VCaP (cell line): ENCODE data around the gene ZNF587B.
"Not testable (repeated sequence)": the region's sequence is repeated elsewhere in the genome, so short reads cannot be mapped to it uniquely, and the experiment has no call there.

Experiments used
- H3K27ac ChIP-seq: fragments of 450-650 bp; 2 replicates; pipeline ENCODE4 v1.5.1; 2017
- TF ChIP-seq, protein P1 (sequence below): fragments of 450-650 bp; conservative IDR thresholded peaks from 2 replicates; pipeline ENCODE4 v1.5.1; 2017; ENCODE audit warnings: mild to moderate bottlenecking, moderate library complexity

The ZNF587B gene

DNA sequence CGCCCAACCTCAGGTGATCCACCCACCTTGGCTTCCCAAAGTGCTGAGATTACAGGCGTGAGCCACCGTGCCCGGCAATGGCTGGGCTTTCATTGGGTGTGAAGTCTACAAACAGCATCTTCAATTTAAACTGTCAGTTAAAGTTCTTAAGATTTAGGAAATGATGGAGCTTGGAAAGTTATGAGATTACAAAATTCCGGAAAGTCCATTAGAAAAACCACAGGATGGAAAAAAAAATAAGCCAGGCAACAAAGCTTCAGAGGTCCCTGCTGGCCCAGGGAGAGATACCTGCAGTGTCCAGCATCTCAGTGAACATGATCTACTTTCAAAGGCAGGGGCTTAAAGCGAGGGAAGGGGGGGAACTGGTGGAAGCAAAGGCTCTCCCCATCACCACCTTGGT, 4.6 kb upstream of the ZNF587B start:
- TF ChIP-seq, protein P1, sequence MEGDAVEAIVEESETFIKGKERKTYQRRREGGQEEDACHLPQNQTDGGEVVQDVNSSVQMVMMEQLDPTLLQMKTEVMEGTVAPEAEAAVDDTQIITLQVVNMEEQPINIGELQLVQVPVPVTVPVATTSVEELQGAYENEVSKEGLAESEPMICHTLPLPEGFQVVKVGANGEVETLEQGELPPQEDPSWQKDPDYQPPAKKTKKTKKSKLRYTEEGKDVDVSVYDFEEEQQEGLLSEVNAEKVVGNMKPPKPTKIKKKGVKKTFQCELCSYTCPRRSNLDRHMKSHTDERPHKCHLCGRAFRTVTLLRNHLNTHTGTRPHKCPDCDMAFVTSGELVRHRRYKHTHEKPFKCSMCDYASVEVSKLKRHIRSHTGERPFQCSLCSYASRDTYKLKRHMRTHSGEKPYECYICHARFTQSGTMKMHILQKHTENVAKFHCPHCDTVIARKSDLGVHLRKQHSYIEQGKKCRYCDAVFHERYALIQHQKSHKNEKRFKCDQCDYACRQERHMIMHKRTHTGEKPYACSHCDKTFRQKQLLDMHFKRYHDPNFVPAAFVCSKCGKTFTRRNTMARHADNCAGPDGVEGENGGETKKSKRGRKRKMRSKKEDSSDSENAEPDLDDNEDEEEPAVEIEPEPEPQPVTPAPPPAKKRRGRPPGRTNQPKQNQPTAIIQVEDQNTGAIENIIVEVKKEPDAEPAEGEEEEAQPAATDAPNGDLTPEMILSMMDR = no peak
- H3K27ac ChIP-seq = peak overlapping the region; percentile 97

DNA sequence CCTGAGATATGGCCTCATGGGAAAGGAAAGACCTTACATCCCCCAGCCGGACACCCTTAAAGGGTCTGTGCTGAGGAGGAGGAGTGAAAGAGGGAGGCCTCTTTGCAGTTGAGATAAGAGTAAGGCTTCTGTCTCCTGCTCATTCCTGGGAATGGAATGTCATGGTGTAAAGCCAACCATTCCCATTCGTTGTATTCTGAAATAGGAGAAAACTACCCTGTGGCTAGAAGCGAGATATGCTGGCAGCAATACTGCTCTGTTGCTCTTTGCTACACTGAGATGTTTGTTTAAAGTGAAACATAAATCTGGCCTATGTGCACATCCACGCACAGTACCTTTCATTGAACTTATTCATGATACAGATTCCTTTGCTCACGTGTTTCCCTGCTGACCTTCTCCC, 783 bp upstream of the ZNF587B start:
- TF ChIP-seq, protein P1 = no peak
- peak overlapping the region; percentile 97; the same call in 1 of the 2 replicates for H3K27ac ChIP-seq

DNA sequence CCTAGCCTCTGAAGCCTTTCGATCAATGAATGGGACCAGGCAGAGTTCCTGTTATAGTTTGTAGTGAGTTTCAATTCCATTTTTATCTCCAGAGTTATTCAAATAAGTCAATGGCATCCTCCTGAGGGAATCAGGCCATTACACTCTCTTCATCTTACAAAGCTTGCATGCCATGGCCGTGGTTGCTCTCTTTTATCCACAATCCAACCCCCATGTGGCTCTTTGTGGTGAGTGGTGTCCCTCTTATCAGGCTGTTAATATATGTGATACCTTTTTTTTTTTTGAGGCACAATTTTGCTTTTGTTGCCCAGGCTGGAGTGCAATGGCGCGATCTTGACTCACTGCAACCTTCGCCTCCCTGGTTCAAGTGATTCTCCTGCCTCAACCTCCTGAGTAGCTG, 6.9 kb downstream of the ZNF587B start:
- not testable (repeated sequence) for H3K27ac ChIP-seq

DNA sequence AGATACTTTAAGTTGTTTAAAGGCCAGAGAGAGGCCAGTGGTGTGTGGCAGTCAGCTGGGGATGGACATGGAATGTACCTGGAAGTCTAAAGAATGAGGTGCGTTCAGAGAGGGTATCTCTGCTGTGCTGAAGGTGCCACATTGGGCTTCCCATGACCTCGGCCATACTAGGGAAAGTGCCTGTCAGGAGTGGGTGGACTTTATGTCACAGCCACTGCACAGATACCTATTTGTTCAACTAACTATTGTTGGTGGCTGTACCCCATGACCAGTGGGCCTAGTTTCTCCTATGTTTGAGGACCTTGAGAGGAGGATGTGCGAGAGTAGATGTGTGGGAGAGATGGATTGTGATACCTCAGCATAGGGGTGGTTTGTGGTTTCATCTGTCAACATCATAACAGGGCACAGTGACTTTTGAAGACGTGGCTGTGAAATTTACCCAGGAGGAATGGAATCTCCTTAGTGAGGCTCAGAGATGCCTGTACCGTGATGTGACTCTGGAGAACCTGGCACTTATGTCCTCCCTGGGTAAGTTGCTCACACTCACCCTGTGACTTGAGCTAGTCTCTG, 8.6 kb downstream of the ZNF587B start:
- H3K27ac ChIP-seq = not testable (repeated sequence)

DNA sequence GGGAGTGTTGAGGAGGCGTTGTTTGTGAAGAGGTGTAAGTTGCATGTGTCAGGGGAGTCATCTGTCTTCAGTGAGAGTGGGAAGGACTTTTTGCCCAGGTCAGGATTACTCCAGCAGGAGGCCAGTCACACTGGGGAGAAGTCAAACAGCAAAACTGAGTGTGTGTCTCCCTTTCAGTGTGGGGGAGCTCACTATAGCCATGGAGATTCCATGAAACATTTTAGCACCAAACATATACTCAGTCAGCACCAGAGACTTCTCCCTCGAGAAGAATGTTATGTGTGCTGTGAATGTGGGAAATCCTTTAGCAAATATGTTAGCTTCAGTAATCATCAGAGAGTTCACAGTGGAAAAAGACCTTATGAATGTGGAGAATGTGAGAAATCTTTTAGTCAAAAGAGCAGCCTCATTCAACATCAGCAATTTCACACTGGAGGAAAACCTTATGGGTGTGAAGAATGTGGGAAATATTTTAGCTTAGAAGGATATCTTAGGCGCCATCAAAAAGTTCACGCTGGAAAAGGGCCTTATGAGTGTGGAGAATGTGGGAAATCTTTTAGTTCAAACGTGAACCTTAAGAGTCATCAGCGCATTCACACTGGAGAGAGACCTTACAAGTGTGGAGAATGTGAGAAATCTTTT, 11.1 kb downstream of the ZNF587B start:
- no peak overlapping the region for H3K27ac ChIP-seq
- TF ChIP-seq, protein P1 = no peak

DNA sequence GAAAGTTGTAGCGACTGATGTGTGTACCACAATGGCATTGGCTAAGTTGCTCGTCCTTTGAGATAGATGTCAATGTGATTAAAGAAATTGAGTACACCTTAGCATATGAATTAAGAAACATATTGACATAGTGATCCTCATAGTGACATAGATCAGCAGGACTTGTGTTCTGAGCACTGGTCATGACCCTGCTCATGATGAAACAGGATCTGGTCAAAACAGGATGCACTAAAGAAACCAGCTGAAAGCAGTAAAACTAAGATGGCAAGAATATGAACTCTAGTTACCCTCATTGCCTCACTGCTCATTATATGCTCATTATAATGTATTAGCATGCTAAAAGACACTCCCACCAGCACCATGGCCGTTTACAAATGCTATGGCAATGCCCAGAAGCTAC, 17.1 kb downstream of the ZNF587B start:
- H3K27ac ChIP-seq = not testable (repeated sequence)

DNA sequence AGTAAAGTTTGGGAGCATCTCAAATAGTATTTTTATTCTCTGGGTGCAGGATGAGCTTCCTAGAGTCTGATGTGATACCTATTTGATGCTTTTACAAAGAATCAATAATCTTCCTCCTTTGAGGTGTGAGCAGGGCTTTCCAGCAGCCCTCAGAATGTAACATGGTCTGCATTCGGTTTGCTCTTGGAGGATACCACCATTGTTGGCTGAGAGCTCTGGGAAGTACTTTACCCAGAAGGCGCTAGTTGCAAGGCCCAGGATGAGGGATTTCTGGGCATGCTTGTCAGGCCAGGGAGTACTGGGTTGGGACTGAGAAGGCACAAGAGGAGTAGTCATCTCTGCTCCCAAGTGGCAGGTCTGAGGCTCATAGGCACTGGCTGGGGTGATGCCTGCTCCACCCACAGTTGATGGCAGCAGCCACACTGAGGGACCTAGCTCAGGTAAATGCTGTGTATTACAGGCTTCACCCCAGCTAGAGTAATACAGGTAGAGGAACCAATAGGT, 19.1 kb downstream of the ZNF587B start:
- peak overlapping the region; percentile 94 for H3K27ac ChIP-seq

DNA sequence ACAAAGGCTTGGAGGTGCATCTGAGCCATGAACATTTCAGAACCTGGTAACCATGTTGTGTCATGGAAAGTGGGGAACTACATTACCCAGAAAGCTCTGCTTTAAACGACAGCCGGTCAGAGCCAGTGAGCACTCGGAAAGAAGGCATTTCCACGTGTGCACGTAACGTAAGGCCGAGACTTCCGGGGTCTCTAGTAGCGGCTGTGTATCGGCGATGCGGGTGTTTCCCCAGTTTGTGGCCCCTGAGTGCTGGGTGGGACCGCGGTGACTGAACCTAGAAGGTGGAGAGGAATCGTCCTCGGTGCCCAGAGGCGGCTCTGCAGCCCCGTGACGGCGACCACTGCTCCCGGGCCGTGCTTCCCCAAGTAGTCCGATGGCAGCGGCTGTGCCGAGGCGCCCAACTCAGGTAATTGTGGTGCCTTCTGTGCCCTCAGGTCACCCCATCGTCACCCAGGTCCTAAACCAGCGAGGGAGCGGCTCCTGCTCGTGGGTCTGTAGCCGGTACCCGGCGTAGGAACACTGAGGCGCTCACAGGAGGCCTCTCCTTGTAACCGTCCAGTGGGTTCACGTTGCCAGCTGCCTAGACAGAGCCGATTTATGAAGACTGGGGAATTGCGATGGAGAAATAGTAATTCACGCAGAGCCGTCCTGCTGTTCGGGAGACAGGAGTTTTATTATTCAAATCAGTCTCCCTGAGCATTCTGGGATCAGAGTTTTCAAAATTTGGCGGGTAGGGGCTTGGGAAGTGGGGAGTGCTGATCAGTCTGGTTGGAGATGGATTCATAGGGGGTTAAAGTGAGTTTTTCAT, 19.8 kb downstream of the ZNF587B start, which contains the start of gene ZNF587:
ZNF587 (plus strand) TSS at position 194 of the 808 bp plus-strand sequence; CDS start at position 374, 180 bp downstream.
- H3K27ac ChIP-seq = peak within 1 kb of the TSS; percentile 94

DNA sequence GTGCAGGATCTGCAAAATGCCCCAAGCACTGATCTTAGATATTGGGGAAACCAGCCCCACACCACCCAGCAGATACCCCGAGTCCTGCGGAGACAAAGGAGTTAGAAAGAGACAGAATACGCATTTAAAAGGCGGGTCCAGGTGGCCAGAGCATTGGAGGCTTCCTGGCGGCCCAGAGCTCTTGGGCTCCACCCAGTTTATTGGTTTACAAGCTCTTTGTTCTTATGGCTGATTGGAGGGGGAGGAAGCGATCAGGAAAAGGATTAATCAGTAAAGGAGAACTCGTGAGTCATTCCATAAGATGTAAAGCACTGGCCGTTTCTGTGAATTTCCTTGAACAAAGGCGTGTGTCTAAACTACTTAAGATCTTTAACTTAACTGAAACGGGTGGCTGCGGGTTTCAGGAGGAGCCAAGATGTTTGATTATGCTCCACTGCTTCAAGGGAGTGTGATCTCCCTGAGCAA, 20.5 kb downstream of the ZNF587B start:
- peak overlapping the region; percentile 94 for H3K27ac ChIP-seq
- TF ChIP-seq, protein P1 = no peak

DNA sequence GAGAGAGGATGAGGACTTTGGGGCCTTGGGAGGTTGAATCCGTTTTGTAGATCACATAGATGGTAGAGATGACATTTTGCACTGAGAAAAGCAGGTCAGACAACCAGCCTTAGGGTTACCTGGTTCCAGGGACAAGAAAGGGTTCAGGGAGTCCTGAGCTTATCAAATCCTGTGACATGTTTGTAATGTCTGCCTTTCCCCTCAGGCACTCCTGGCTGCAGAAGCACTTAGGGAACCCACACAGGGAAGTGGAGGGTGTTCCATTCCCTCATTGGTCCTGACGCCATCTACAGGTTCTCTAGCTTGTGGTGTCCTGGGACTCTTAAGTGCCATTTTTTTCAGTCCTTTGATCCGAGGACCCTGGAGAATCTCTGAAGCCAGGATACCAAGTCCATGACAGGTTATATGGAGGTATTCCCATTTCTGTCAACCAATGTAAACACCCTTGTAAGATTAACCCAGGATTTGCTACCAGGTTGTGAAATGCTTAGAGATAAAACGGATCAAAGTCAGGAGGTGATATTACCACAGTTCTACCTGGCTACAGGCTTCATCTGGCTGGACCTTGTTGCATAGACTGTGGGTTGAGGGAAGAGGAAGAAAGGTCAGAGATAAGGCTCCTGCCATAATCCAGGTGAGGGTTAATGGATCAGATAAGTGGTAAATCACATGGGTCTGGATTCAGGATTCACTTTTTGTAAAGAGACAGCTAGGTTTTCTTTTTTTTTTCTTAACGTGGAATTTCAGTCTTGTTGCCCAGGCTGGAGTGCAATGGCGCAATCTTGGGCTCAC, 21.9 kb downstream of the ZNF587B start:
- peak overlapping the region; percentile 94 for H3K27ac ChIP-seq

DNA sequence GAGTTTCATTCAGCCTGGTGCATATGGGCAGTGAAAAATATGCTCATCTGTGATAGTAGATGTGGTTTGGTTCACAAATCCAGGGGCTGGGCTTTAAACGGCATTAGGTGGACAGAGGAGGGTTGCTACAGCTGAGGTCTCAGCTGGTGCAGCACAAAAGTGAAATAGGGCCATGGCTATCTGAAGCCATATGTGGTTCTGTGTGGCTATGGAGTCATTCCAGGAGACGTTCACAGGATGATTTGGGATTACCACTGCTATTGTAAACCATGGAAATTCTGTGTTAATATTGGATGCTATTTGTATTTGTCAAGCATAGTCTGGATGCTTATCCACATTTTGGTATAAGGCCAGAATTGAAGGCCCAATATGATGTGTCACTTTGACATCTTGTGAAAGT, 24.0 kb downstream of the ZNF587B start:
- not testable (repeated sequence) for H3K27ac ChIP-seq

DNA sequence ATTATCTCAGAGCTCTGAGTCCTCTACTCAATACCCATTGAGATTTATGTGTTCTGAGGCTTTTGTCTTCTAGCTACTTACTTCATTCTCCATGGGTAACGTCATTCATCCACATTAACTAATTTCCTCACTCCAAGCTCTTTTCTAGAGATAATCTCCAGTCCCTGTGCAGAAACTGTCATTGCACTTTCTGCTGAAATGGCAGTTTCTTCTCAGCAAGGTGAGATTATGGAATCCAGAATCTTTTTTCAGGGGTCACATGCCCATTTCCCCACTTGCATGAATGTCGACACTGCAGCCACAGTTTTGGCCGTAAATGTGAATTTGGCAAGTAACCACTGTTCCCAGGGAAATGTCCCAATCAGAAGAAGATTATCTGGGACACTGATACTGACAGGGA, 32.3 kb downstream of the ZNF587B start:
- not testable (repeated sequence) for H3K27ac ChIP-seq
